SK-N-SH (cell line): ENCODE data around the gene BCL6B. TPM values are rescaled to one million over a fixed set of nuclear protein-coding genes. Genes with fewer than 3 reads are reported as not detected.

Experiments used
- CTCF ChIA-PET: fragments of 300-600, 350-600 bp; formaldehyde crosslinking; extraction: SDS; loops from one replicate; lab custom pipeline; 2021; lab: Yijun Ruan, JAX
- POLR2A ChIA-PET: fragments of 350-600 bp; sonication (Branson Sonifier 250); formaldehyde crosslinking; extraction: SDS; loops from one replicate; lab custom pipeline; 2020; ENCODE audit warnings: antibody characterized with exemption, inconsistent platforms; lab: Yijun Ruan, JAX
- DNase-seq: peaks from one replicate; pipeline ENCODE4 v3.0.0; 2012
- H2AFZ ChIP-seq: fragments of 200-600 bp; sonication (generic); 2 replicates; pipeline ENCODE4 v1.8.1; 2016; ENCODE audit warnings: antibody characterized with exemption, mild to moderate bottlenecking, low read depth
- H3F3A ChIP-seq: fragments of 200-600 bp; sonication (generic); replicated peaks from 2 replicates; pipeline ENCODE3; 2016; ENCODE audit warnings: antibody characterized with exemption, mild to moderate bottlenecking; ENCODE audit not compliant: insufficient read depth
- H3K27ac ChIP-seq, 2 experiments: fragments of 200-500 bp in 1 of 2; fragments of 200-600 bp in 1 of 2; sonication (Bioruptor generic) in 1 of 2; sonication (generic), shearing (Covaris generic) in 1 of 2; 2 replicates each; pipeline versions ENCODE4 v1.5.1 to v1.6.1; 2014 to 2016; ENCODE audit warnings: low read depth in 2 of 2, inconsistent platforms in 1 of 2, low read length in 1 of 2, mild to moderate bottlenecking in 1 of 2, mixed read lengths in 1 of 2
- H3K27me3 ChIP-seq: fragments of 200-600 bp; sonication (generic), shearing (Covaris generic); 2 replicates; pipeline ENCODE4 v1.6.1; 2016; ENCODE audit warnings: mixed run types; ENCODE audit not compliant: insufficient read depth
- H3K36me3 ChIP-seq, 2 experiments: fragments of 200-500 bp in 1 of 2; fragments of 200-600 bp in 1 of 2; sonication (Bioruptor generic) in 1 of 2; sonication (generic) in 1 of 2; replicated peaks in 1 of 2; 2 replicates each; pipeline versions ENCODE3 to v1.5.1; 2014 to 2016; ENCODE audit warnings: low read length in 1 of 2, mild to moderate bottlenecking in 1 of 2; ENCODE audit not compliant: insufficient read depth in 2 of 2, control insufficient read depth in 1 of 2
- H3K4me1 ChIP-seq, 2 experiments: fragments of 200-500 bp in 1 of 2; fragments of 200-600 bp in 1 of 2; sonication (Bioruptor generic) in 1 of 2; sonication (generic), shearing (Covaris generic) in 1 of 2; 2 replicates each; pipeline versions ENCODE4 v1.5.1 to v1.6.1; 2014 to 2016; ENCODE audit warnings: low read depth in 1 of 2, low read length in 1 of 2, mixed run types in 1 of 2; ENCODE audit not compliant: insufficient read depth in 2 of 2, control insufficient read depth in 1 of 2
- H3K4me2 ChIP-seq: fragments of 200-600 bp; sonication (generic), shearing (Covaris generic); 2 replicates; pipeline ENCODE4 v1.6.1; 2017; ENCODE audit warnings: mixed run types
- H3K4me3 ChIP-seq, 2 experiments: fragments of 200-500 bp in 1 of 2; fragments of 200-600 bp in 1 of 2; sonication (Bioruptor generic) in 1 of 2; sonication (generic), shearing (Covaris generic) in 1 of 2; 2 replicates each; pipeline versions ENCODE4 v1.5.1 to v1.8.1; 2014 to 2016; ENCODE audit warnings: low read depth in 2 of 2, inconsistent platforms in 1 of 2, low read length in 1 of 2, mild to moderate bottlenecking in 1 of 2, mixed read lengths in 1 of 2, moderate library complexity in 1 of 2
- H3K79me2 ChIP-seq: fragments of 200-600 bp; sonication (generic); 2 replicates; pipeline ENCODE4 v1.8.1; 2017; ENCODE audit warnings: mild to moderate bottlenecking; ENCODE audit not compliant: insufficient read depth
- H3K9ac ChIP-seq: fragments of 200-600 bp; sonication (generic); 2 replicates; pipeline ENCODE4 v1.6.1; 2017; ENCODE audit warnings: mixed run types
- H3K9me2 ChIP-seq: fragments of 200-600 bp; sonication (generic); 2 replicates; pipeline ENCODE4 v1.6.1; 2017; ENCODE audit warnings: mixed run types
- H3K9me3 ChIP-seq: fragments of 200-600 bp; sonication (generic); 2 replicates; pipeline ENCODE4 v1.6.1; 2017; ENCODE audit warnings: mixed run types, mild to moderate bottlenecking, moderate library complexity
- H4K20me1 ChIP-seq: fragments of 200-600 bp; sonication (generic); 2 replicates; pipeline ENCODE4 v1.6.1; 2017; ENCODE audit warnings: mild to moderate bottlenecking, mixed run types; ENCODE audit not compliant: insufficient read depth
- CHD2 ChIP-seq: fragments of 150-350 bp; IDR thresholded peaks from 2 replicates; pipeline ENCODE4 v1.6.1; 2018; ENCODE audit warnings: low read length; ENCODE audit not compliant: partially characterized antibody
- EP300 ChIP-seq, 2 experiments: IDR thresholded peaks; 2 replicates each; pipeline versions ENCODE4 v1.4.0 to v1.6.1; 2012; ENCODE audit warnings: borderline replicate concordance in 1 of 2, low read depth in 1 of 2, low read length in 1 of 2
- EZH2phosphoT487 ChIP-seq: fragments of 200-600 bp; sonication (generic); IDR thresholded peaks from 2 replicates; pipeline ENCODE4 v1.6.1; 2017; ENCODE audit warnings: low read depth, mixed run types, mild to moderate bottlenecking, antibody characterized with exemption, moderate library complexity, borderline replicate concordance
- FOSL2 ChIP-seq: IDR thresholded peaks from 2 replicates; pipeline ENCODE4 v1.4.0; 2012; ENCODE audit warnings: low read depth, mild to moderate bottlenecking, moderate library complexity, borderline replicate concordance
- MEF2A ChIP-seq: IDR thresholded peaks from 2 replicates; pipeline ENCODE4 v1.4.0; 2012; ENCODE audit warnings: low read depth, borderline replicate concordance
- MXI1 ChIP-seq: IDR thresholded peaks from 2 replicates; pipeline ENCODE4 v1.6.1; 2012; ENCODE audit warnings: mild to moderate bottlenecking, low read depth, low read length, improper control_type of control experiment
- NFIC ChIP-seq: IDR thresholded peaks from 2 replicates; pipeline ENCODE4 v1.4.0; 2012; ENCODE audit warnings: borderline replicate concordance
- TAF1 ChIP-seq: IDR thresholded peaks from 2 replicates; pipeline ENCODE4 v1.6.1; 2012; ENCODE audit warnings: low read depth, mild to moderate bottlenecking, low read length, moderate library complexity, borderline replicate concordance
- WGBS: methylation state at CpG from one replicate; pipeline ENCODE4 v1.1.6; 2017; ENCODE audit warnings: low lambda C conversion rate; 5-methylcytosine and 5-hydroxymethylcytosine counted together
- polyA plus RNA-seq, 3 experiments: library from polyadenylated mRNA; depleted of rRNA; stranded (reverse); fragments of >200 nt; gene quantifications; 2 replicates each; pipeline ENCODE4 v1.2.3, GENCODE V29; 2012
- TF ChIP-seq, protein P1 (sequence below): IDR thresholded peaks from 2 replicates; pipeline ENCODE4; 2012

The BCL6B gene
- polyA plus RNA-seq, 1 of the 3 experiments (the other 2 are of a cell fraction), result 0.02 TPM

DNA sequence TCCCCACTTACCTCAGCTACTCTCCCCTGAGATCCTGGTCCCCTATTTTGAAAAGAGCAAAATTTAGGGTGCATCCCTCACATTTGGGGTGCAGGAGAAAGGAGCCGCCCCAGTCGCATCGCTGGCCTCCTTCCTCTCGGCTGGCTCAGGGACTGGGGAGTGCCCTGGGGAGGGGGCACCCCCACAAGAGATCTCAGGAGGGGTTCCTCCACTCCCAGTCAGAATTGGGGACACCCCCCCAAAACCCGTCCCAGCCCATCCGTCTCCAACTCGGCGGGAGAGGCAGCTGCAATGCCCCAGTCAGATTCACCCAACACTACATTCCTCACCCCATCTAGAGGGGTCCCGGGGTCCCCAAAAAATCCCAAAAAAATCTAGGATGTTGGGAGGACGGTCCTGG, 3.5 kb upstream of the BCL6B start:
- peak overlapping the region; percentile 65 for H3K9ac ChIP-seq
- peak overlapping the region; percentile 100 for H2AFZ ChIP-seq
- peaks cover 20% of the 10 kb centered on the region for H3F3A ChIP-seq
- ChIA-PET POLR2A (no interaction called here), CTCF (interaction anchor here (0.7 to 8.6 kb wide), 7 partner anchors 15 to 278 kb away, joined by 3 to 64 read pairs (median 4); no protein-coding TSS in a partner anchor)
- H3K4me2 ChIP-seq, result peak overlapping the region; percentile 78
- H3K36me3 ChIP-seq, result peaks cover 0 to 7% of the 10 kb centered on the region in 2 experiments
- TF ChIP-seq, protein P1, sequence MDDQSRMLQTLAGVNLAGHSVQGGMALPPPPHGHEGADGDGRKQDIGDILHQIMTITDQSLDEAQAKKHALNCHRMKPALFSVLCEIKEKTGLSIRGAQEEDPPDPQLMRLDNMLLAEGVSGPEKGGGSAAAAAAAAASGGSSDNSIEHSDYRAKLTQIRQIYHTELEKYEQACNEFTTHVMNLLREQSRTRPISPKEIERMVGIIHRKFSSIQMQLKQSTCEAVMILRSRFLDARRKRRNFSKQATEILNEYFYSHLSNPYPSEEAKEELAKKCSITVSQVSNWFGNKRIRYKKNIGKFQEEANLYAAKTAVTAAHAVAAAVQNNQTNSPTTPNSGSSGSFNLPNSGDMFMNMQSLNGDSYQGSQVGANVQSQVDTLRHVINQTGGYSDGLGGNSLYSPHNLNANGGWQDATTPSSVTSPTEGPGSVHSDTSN, result no peak
- TF ChIP-seq EZH2phosphoT487 (no peak), CHD2 (no peak)
- peak overlapping the region in 1 of 2 experiments; percentile 90; a peak in 1 of 4 replicates for H3K27ac ChIP-seq
- peaks cover 9 to 37% of the 10 kb centered on the region in 2 experiments; a peak in 2 of 4 replicates for H3K4me1 ChIP-seq
- H3K79me2 ChIP-seq, result no peaks in the 10 kb centered on the region
- H3K9me2 ChIP-seq, result no peaks in the 10 kb centered on the region
- DNase-seq, result no peak
- no peaks in the 10 kb centered on the region for H3K27me3 ChIP-seq
- 33% methylated on average over 10 of the region's 10 CpGs for WGBS
- H3K4me3 ChIP-seq, result peak overlapping the region; percentile 50 to 52; a peak in 3 of 4 replicates
- H3K9me3 ChIP-seq, result no peaks in the 10 kb centered on the region
- no peaks in the 10 kb centered on the region for H4K20me1 ChIP-seq

DNA sequence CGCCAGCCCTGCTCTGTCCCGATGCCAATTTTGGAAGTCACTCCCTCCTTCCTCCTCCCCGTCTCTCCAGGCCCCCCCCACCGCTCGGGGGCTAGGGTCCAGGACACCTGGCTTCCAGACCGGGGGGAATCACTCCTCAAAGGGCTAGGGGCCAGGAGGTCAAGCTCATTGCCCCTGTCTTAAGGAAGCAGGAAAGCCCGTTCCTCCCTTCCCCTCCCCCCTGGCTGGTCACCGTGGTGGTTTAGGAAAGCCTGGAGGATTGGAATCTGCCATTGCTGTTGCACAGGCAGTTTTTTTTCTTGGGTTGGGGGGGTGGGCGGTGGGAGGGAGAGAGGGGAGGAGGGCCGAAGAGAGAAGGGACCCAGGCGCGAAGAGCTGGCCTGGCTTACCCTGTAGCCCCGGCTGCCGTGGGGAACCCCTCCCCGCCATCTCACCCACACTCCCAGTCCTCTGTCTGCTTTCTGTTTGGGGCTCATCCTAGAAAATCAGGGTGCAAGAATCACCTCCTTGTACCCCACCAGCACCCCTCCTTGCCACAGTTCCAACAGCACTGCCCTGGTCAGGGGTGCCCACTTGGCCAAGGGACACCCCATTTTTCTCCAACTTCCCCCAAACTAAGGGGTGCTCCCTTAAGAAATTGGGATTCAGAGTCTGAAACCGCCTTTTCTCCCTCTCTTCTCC, 2.9 kb upstream of the BCL6B start:
- WGBS, result 8% methylated on average over 12 of the region's 16 CpGs
- Histone ChIP-seq H3K36me3 (peaks cover 0 to 7% of the 10 kb centered on the region in 2 experiments), H3K9me3 (no peaks in the 10 kb centered on the region), H3K79me2 (no peaks in the 10 kb centered on the region), H3K9ac (peak overlapping the region; percentile 65), H4K20me1 (no peaks in the 10 kb centered on the region), H3K9me2 (no peaks in the 10 kb centered on the region), H3K27ac (peak overlapping the region in 1 of 2 experiments; percentile 90; a peak in 2 of 4 replicates), H2AFZ (peak overlapping the region; percentile 100), H3K27me3 (no peaks in the 10 kb centered on the region), H3K4me2 (peak overlapping the region; percentile 78), H3K4me3 (peak overlapping the region; percentile 50 to 52), H3K4me1 (peaks cover 9 to 37% of the 10 kb centered on the region in 2 experiments; a peak in 2 of 4 replicates), H3F3A (peaks cover 19% of the 10 kb centered on the region)
- ChIA-PET POLR2A (interaction anchor here (0.6 kb wide), 1 partner anchor 16 kb away, joined by 3 read pairs; the partner anchor contains the start of gene SLC16A13), CTCF (interaction anchor here (0.6 to 8.6 kb wide), 7 partner anchors 16 to 1485 kb away, joined by 3 to 64 read pairs (median 24); no protein-coding TSS in a partner anchor)
- TF ChIP-seq MXI1, result 0 out of 2 replicates have a peak, but pooled peaks have one; percentile 28
- no peak for TF ChIP-seq FOSL2
- peak; percentile 81; the same call in 1 of the 2 replicates for TF ChIP-seq TAF1
- TF ChIP-seq CHD2, result peak; percentile 86
- no peak for TF ChIP-seq MEF2A
- TF ChIP-seq EP300 (IDR thresholded peaks at IDR 0.05; ENCODE audit: borderline replicate concordance in 1 of 2, low read depth in 1 of 2, low read length in 1 of 2), result peak in 1 of 2 experiments; percentile 66; a peak in 3 of 4 replicates
- peak; percentile 38; the same call in 1 of the 2 replicates for TF ChIP-seq NFIC
- DNase-seq, result peak; percentile 90
